ENCODE data around the gene RNFT2.
"Not testable (repeated sequence)": the region's sequence is repeated elsewhere in the genome, so short reads cannot be mapped to it uniquely, and the experiment has no call there.

DNA sequence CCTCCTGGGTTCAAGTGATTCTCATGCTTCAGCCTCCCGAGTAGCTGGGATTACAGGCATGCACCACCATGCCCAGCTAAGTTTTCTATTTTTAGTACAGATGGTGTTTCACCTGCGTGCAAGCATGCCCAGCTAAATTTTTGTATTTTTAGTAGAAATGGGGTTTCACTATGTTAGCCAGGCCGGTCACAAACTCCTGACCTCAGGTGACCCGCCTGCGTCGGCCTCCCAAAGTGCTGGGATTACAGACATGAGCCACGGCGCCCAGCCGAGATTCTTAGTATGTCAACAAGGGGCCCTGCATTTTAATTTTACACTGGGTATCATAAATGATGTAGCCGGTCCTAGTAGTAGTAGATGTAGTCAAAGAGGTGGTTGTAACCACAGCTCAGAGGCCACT, 76.7 kb downstream of the RNFT2 start:
- TF ChIP-seq, protein P1, sequence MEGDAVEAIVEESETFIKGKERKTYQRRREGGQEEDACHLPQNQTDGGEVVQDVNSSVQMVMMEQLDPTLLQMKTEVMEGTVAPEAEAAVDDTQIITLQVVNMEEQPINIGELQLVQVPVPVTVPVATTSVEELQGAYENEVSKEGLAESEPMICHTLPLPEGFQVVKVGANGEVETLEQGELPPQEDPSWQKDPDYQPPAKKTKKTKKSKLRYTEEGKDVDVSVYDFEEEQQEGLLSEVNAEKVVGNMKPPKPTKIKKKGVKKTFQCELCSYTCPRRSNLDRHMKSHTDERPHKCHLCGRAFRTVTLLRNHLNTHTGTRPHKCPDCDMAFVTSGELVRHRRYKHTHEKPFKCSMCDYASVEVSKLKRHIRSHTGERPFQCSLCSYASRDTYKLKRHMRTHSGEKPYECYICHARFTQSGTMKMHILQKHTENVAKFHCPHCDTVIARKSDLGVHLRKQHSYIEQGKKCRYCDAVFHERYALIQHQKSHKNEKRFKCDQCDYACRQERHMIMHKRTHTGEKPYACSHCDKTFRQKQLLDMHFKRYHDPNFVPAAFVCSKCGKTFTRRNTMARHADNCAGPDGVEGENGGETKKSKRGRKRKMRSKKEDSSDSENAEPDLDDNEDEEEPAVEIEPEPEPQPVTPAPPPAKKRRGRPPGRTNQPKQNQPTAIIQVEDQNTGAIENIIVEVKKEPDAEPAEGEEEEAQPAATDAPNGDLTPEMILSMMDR (IDR thresholded peaks at IDR 0.05): not testable (repeated sequence)
- not testable (repeated sequence) for TF ChIP-seq POLR2A (IDR thresholded peaks at IDR 0.05)

Data from breast epithelium (tissue), 3 donors.